ENCODE results near the gene ADAMTSL2.

DNA sequence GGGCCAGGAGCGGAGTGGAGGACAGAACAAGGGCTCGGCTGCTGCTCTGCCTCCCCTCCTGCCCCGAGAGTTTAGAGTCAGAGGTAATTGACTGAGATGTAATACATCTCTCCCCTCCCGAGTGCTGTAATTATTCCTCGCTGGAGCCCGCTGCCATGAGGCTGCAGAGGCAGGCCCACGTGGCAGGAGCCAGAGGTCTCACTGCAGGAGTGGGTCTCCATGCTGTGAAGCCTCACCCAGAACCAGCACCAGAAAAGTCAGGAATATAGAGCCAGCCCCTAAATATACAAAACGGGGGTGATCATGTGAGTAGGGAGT lies 72.2 kb downstream of the ADAMTSL2 start:
- TF ChIP-seq GATA2 (IDR thresholded peaks at IDR 0.05; ENCODE audit: low read depth, low read length): no peak
- no peak for TF ChIP-seq GATA3 (IDR thresholded peaks at IDR 0.05; ENCODE audit: low read depth, low read length)

Data from SH-SY5Y (cell line).